Measurements from ENCODE around the gene PARVB.

Gene PARVB

GRCh38 chr22:44220727-44221680, 196.9 kb downstream of the PARVB start:
- Histone ChIP-seq H3K27me3 (ENCODE audit: control insufficient read depth, insufficient read depth, low read length) (no peaks in the 10 kb centered on the region), H3K9me3 (ENCODE audit: control insufficient read depth, low read length) (no peaks in the 10 kb centered on the region), H3K9ac (ENCODE audit: low read length) (no peak overlapping the region), H3K4me3 (ENCODE audit: low read length) (no peak overlapping the region), H3K36me3 (ENCODE audit: control insufficient read depth, insufficient read depth, low read length) (no peaks in the 10 kb centered on the region), H3K4me1 (ENCODE audit: control insufficient read depth, insufficient read depth, low read length) (no peaks in the 10 kb centered on the region)

- no peaks in the 10 kb centered on the region for H3K36me3 ChIP-seq (ENCODE audit: control insufficient read depth, insufficient read depth, low read length)
- H3K4me1 ChIP-seq (ENCODE audit: control insufficient read depth, insufficient read depth, low read length) = no peaks in the 10 kb centered on the region
- H3K27me3 ChIP-seq (ENCODE audit: control insufficient read depth, insufficient read depth, low read length) = no peaks in the 10 kb centered on the region
- H3K4me3 ChIP-seq (ENCODE audit: low read length) = no peak overlapping the region
- H3K9me3 ChIP-seq (ENCODE audit: control insufficient read depth, low read length) = no peaks in the 10 kb centered on the region
- H3K9ac ChIP-seq (ENCODE audit: low read length) = no peak overlapping the region
Observed at GRCh38 chr22:44221710-44222475, 197.8 kb downstream of the PARVB start.

Data from mucosa of stomach (tissue), 1 donor.